ENCODE results near the gene LAD1. TPM values are rescaled to one million over a fixed set of nuclear protein-coding genes. Genes with fewer than 3 reads are reported as not detected.

The LAD1 gene
- total and polyA plus RNA-seq, 9 of the 15 experiments (the other 6 are each of a cell fraction or from before 2014, with no cell fraction given): 0.31 TPM; not detected in 8

DNA sequence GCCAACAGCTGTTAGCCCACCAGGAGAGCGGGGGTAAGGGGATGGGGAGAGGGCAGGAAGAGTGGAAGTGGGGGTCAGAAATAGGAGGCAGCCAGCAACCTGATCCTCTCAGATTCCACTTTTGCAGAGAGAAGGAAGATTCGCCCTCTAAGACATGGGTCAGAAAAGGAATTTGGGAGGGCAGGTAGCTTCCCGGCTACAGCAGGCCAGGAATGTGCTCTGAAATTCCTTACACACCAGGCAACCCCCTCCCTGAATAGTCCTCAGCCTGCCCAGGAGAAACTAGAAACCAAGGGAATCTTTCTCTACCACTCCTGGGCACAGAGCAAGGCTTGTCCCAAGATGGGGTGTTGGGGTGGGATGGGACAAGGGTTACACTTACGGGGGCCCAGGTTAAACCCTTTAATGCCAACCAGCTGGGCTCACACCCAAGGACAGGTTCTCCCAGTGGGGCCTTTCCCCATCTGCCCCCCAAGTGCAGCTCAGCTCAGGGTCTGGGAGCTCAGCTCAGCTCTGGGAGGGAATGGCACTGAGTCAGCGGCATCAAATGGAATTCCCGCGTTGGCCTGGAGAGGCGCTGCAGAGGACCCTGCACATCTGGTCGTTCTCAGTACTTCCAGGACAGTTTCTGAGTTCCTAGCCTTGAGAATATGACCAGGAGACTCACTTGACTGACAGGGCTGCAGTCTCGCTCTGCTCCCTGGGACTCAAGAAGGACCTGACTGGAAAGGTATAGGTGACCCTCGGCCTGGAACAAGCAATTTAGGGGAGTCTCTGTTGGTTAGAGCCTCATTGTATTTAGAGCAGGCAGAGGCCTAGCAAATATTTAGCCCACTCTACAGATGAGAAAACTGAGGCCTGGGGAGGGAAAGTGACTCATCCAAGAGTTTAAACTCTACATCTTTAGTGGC is 22.4 kb downstream of the LAD1 start (continued):
- TF ChIP-seq ZNF217 (CRISPR knock-in tag; IDR thresholded peaks at IDR 0.05) (no peak), RAD21 (CRISPR knock-in tag; conservative IDR thresholded peaks at IDR 0.05 in 1 of 2, IDR thresholded peaks at IDR 0.05 in 1 of 2) (0 out of 4 replicates have a peak, but pooled peaks of 1 of the 2 experiments have one; percentile 11), KDM1A (IDR thresholded peaks at IDR 0.05) (peak in 1 of 2 experiments; percentile 24; a peak in 1 of 4 replicates), KLF16 (IDR thresholded peaks at IDR 0.05) (0 out of 2 replicates have a peak, but pooled peaks have one; percentile 8), RBM25 (IDR thresholded peaks at IDR 0.05; ENCODE audit: low read depth, low read length, severe bottlenecking) (peak; percentile 90), HDAC2 (IDR thresholded peaks at IDR 0.05) (peak; percentile 52; the same call in 1 of the 2 replicates), SMARCA5 (IDR thresholded peaks at IDR 0.05) (peak; percentile 65; the same call in 1 of the 2 replicates), FOS (IDR thresholded peaks at IDR 0.05; ENCODE audit: extremely low read depth, insufficient read length) (no peak), FOSL1 (tag; conservative IDR thresholded peaks at IDR 0.05) (0 out of 2 replicates have a peak, but pooled peaks have one; percentile 20), TEAD4 (IDR thresholded peaks at IDR 0.05; ENCODE audit: low read length) (peak; percentile 44), TEAD4 (CRISPR knock-in tag; IDR thresholded peaks at IDR 0.05; ENCODE audit: borderline replicate concordance) (no peak), PTBP1 (IDR thresholded peaks at IDR 0.05; ENCODE audit: low read depth, low read length) (0 out of 2 replicates have a peak, but pooled peaks have one; percentile 29), CREM (IDR thresholded peaks at IDR 0.05; ENCODE audit: low read depth) (peak; percentile 36; the same call in 1 of the 2 replicates)
- TF ChIP-seq, protein P1, sequence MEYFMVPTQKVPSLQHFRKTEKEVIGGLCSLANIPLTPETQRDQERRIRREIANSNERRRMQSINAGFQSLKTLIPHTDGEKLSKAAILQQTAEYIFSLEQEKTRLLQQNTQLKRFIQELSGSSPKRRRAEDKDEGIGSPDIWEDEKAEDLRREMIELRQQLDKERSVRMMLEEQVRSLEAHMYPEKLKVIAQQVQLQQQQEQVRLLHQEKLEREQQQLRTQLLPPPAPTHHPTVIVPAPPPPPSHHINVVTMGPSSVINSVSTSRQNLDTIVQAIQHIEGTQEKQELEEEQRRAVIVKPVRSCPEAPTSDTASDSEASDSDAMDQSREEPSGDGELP (CRISPR knock-in tag; IDR thresholded peaks at IDR 0.05; ENCODE audit: borderline replicate concordance): peak; percentile 42; the same call in 1 of the 2 replicates

Data from K562 (cell line).